GM23338 (cell line): ENCODE measurements around the gene RAB11FIP3. TPM values are rescaled to one million over a fixed set of nuclear protein-coding genes. Genes with fewer than 3 reads are reported as not detected.
"Not testable (repeated sequence)": the region's sequence is repeated elsewhere in the genome, so short reads cannot be mapped to it uniquely, and the experiment has no call there.

ENCODE experiments used
- ATAC-seq: fragments of 200-7000 bp; cut with Tn5 transposase; 3 replicates; pipeline ENCODE4 v1.9.1; 2020
- DNase-seq: peaks from one replicate; pipeline ENCODE4 v3.0.0-alpha.2; 2015; ENCODE audit warnings: low spot score
- H2AFZ ChIP-seq: fragments of 200-600 bp; sonication (generic); 2 replicates; pipeline ENCODE4 v1.8.0; 2016; ENCODE audit warnings: antibody characterized with exemption, mild to moderate bottlenecking, moderate library complexity
- H3F3A ChIP-seq: fragments of 200-600 bp; sonication (generic); replicated peaks from 2 replicates; pipeline ENCODE4 v1.8.0; 2017; ENCODE audit warnings: antibody characterized with exemption, mixed run types, low read depth
- H3K27ac ChIP-seq: fragments of 200-600 bp; sonication (generic); 2 replicates; pipeline ENCODE4 v1.6.1; 2016; ENCODE audit warnings: low read depth
- H3K27me3 ChIP-seq: fragments of 200-600 bp; sonication (generic); 2 replicates; pipeline ENCODE4 v1.8.0; 2016; ENCODE audit warnings: mild to moderate bottlenecking, mixed run types, moderate library complexity; ENCODE audit not compliant: insufficient read depth
- H3K36me3 ChIP-seq: fragments of 200-600 bp; sonication (generic); 2 replicates; pipeline ENCODE4 v1.8.0; 2016; ENCODE audit warnings: mild to moderate bottlenecking; ENCODE audit not compliant: insufficient read depth
- H3K4me1 ChIP-seq: fragments of 200-600 bp; sonication (generic); 2 replicates; pipeline ENCODE4 v1.8.0; 2016; ENCODE audit warnings: mild to moderate bottlenecking, moderate library complexity; ENCODE audit not compliant: insufficient read depth
- H3K4me2 ChIP-seq: fragments of 200-600 bp; sonication (generic); 2 replicates; pipeline ENCODE4 v1.7.1; 2017; ENCODE audit warnings: mixed run types
- H3K4me3 ChIP-seq: fragments of 200-600 bp; sonication (generic); 2 replicates; pipeline ENCODE4 v1.6.1; 2016; ENCODE audit warnings: mixed run types
- H3K79me2 ChIP-seq: fragments of 200-600 bp; sonication (generic); replicated peaks from 2 replicates; pipeline ENCODE4 v1.8.0; 2017; ENCODE audit warnings: mild to moderate bottlenecking; ENCODE audit not compliant: insufficient read depth
- H3K9me2 ChIP-seq: fragments of 200-600 bp; sonication (generic); 2 replicates; pipeline ENCODE4 v1.8.0; 2017; ENCODE audit not compliant: insufficient read depth
- H4K20me1 ChIP-seq: fragments of 200-600 bp; sonication (generic); replicated peaks from 2 replicates; pipeline ENCODE4 v1.8.0; 2017; ENCODE audit warnings: mild to moderate bottlenecking; ENCODE audit not compliant: insufficient read depth
- H3K27ac Mint-ChIP-seq: 2 replicates; pipeline ENCODE4 v1.8.0; 2020; ENCODE audit warnings: inconsistent platforms, mild to moderate bottlenecking, moderate library complexity, mixed read lengths
- H3K27me3 Mint-ChIP-seq: 3 replicates; pipeline ENCODE4 v1.8.0; 2022; ENCODE audit warnings: low read depth, mild to moderate bottlenecking, moderate library complexity, mixed read lengths, inconsistent platforms; ENCODE audit not compliant: insufficient read depth, poor library complexity
- H3K36me3 Mint-ChIP-seq: 3 replicates; pipeline ENCODE4 v1.8.0; 2021; ENCODE audit warnings: low read depth, mild to moderate bottlenecking, inconsistent platforms, moderate library complexity, mixed read lengths
- H3K4me1 Mint-ChIP-seq: 3 replicates; pipeline ENCODE4 v1.8.0; 2020; ENCODE audit warnings: mild to moderate bottlenecking, inconsistent platforms, mixed read lengths
- H3K4me3 Mint-ChIP-seq: 3 replicates; pipeline ENCODE4 v1.8.0; 2021; ENCODE audit warnings: moderate library complexity, mild to moderate bottlenecking, inconsistent platforms, mixed read lengths
- H3K9me3 Mint-ChIP-seq: 3 replicates; pipeline ENCODE4 v1.8.0; 2020; ENCODE audit warnings: moderate library complexity, mild to moderate bottlenecking, inconsistent platforms, mixed read lengths
- CREB1 ChIP-seq: fragments of 250-450 bp; sonication (Bioruptor Pico); IDR thresholded peaks from 2 replicates; pipeline ENCODE4 v1.5.0; 2020; ENCODE audit warnings: low read depth, mild to moderate bottlenecking, moderate library complexity
- NANOG ChIP-seq: IDR thresholded peaks from 2 replicates; pipeline ENCODE4 v1.6.1; 2016; ENCODE audit warnings: antibody characterized with exemption, borderline replicate concordance
- POLR2AphosphoS5 ChIP-seq: IDR thresholded peaks from 2 replicates; pipeline ENCODE4 v1.6.1; 2016; ENCODE audit warnings: antibody characterized with exemption, low read depth
- ZNF114 ChIP-seq: fragments of 250-450 bp; sonication (Bioruptor Pico); IDR thresholded peaks from 2 replicates; pipeline ENCODE4 v1.5.0; 2020; ENCODE audit warnings: mild to moderate bottlenecking, moderate library complexity
- ZNF331 ChIP-seq: fragments of 250-450 bp; sonication (Bioruptor Pico); IDR thresholded peaks from 2 replicates; pipeline ENCODE4 v1.5.0; 2020; ENCODE audit warnings: low read depth, mild to moderate bottlenecking, moderate library complexity
- polyA plus RNA-seq: library from polyadenylated mRNA; unstranded; fragments of >200 nt; fragmentation: Nextera tagmentation; extraction: Ambion mirVana; gene quantifications from 2 replicates; pipeline ENCODE4 v1.2.1, GENCODE V29; 2016
- total RNA-seq: library from RNA; depleted of rRNA; stranded (reverse); fragments of >200 nt; shearing (Covaris generic); gene quantifications from 2 replicates; pipeline ENCODE4 v1.2.3, GENCODE V29; 2014
- TF ChIP-seq, protein P1 (sequence below), 2 experiments: fragments of 200-600 bp in 1 of 2; sonication (generic) in 1 of 2; conservative IDR thresholded peaks; 2 replicates each; pipeline versions ENCODE4 v1.5.1 to v1.6.1; 2016 to 2017; ENCODE audit warnings: antibody characterized with exemption in 2 of 2, low read depth in 2 of 2, mild to moderate bottlenecking in 2 of 2, moderate library complexity in 1 of 2
- TF ChIP-seq, protein P2 (sequence below): IDR thresholded peaks from 2 replicates; pipeline ENCODE4 v1.6.1; 2016; ENCODE audit warnings: antibody characterized with exemption
- TF ChIP-seq, protein P3 (sequence below): fragments of 250-450 bp; sonication (Bioruptor Pico); IDR thresholded peaks from 2 replicates; pipeline ENCODE4 v1.5.0; 2020; ENCODE audit warnings: mild to moderate bottlenecking, moderate library complexity

Gene RAB11FIP3
- total and polyA plus RNA-seq, 2 experiments from 2014 or later = 3.2 to 29.2 TPM

DNA sequence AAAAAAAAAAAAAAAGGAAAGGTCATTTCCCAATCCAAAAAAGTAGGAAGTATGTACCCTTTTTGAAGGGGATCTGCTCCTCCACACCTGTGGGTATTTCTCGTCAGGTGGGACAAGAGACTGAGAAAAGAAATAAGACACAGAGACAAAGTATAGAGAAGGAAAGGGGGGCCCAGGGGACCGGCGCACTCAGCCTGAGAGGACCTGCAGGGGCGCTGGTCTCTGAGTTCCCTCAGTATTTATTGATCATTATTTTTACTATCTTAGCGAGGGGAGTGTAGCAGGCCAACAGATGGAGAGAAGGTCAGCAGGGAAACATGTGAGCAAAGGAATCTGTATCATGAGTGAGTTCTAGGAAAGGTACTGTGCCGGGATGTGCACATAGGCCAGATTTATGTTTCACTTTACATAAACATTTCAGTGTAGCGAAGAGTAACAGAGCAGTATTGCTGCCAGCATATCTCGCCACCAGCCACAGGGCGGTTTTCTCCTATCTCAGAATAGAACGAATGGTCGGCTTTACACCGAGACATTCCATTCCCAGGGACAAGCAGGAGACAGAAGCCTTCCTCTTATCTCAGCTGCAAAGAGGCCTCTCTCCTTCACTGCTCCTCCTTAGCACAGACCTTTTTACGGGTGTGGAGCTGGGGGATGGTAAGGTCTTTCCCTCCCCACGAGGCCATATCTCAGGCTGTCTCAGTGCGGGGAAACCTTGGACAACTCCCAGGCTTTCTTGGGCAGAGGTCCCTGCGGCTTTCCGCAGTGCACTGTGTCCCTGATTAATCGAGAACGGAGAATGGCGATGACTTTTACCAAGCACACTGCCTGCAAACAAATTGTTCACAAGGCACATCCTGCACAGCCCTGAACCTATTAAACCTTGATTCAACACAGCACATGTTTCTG, 37.4 kb upstream of the RAB11FIP3 start:
- not testable (repeated sequence) for H4K20me1 ChIP-seq, H3K27me3 ChIP-seq, H3K4me3 ChIP-seq, ATAC-seq, H3K4me3 Mint-ChIP-seq, H2AFZ ChIP-seq, DNase-seq, H3K4me2 ChIP-seq, H3K36me3 ChIP-seq, H3K9me2 ChIP-seq, H3K79me2 ChIP-seq
- H3K27ac ChIP-seq = peak overlapping the region; percentile 36; the same call in 1 of the 2 replicates
- peak overlapping the region; percentile 87; the same call in 1 of the 2 replicates for H3K27ac Mint-ChIP-seq
- peaks cover 27% of the 10 kb centered on the region for H3F3A ChIP-seq
- peaks cover 32% of the 10 kb centered on the region for H3K4me1 ChIP-seq
- peaks cover 42% of the 10 kb centered on the region for H3K4me1 Mint-ChIP-seq
- peaks cover 15% of the 10 kb centered on the region for H3K9me3 Mint-ChIP-seq
- TF ChIP-seq, protein P1, sequence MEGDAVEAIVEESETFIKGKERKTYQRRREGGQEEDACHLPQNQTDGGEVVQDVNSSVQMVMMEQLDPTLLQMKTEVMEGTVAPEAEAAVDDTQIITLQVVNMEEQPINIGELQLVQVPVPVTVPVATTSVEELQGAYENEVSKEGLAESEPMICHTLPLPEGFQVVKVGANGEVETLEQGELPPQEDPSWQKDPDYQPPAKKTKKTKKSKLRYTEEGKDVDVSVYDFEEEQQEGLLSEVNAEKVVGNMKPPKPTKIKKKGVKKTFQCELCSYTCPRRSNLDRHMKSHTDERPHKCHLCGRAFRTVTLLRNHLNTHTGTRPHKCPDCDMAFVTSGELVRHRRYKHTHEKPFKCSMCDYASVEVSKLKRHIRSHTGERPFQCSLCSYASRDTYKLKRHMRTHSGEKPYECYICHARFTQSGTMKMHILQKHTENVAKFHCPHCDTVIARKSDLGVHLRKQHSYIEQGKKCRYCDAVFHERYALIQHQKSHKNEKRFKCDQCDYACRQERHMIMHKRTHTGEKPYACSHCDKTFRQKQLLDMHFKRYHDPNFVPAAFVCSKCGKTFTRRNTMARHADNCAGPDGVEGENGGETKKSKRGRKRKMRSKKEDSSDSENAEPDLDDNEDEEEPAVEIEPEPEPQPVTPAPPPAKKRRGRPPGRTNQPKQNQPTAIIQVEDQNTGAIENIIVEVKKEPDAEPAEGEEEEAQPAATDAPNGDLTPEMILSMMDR (conservative IDR thresholded peaks at IDR 0.05; ENCODE audit: low read depth in 2 of 2) = peak in 1 of 2 experiments; percentile 23; a peak in 3 of 4 replicates
- H3K36me3 Mint-ChIP-seq = peaks cover 21% of the 10 kb centered on the region; the same call in 2 of the 3 replicates
- peaks cover 43% of the 10 kb centered on the region for H3K27me3 Mint-ChIP-seq

DNA sequence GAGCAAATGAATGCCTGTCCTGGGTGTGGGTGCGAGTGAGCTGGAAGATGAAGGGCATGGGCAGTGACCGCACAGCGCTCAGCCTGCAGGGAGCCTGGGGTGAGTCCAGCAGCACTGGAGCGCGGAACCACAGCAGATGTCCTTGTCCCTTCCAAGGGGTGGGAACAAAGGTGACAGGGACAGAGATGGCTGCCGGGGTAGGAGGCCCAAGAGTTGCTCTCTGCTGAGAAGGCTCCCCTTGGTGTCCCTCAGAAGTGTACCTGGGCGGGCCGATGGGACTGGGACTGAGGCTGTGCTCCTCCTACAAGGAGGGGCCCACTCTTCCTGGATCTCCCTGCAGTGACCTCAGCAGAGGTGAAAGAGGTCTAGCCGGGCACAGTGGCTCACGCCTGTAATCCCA, 36.1 kb upstream of the RAB11FIP3 start:
- Mint-ChIP-seq H3K27ac (no peak overlapping the region), H3K36me3 (peaks cover 20% of the 10 kb centered on the region; the same call in 2 of the 3 replicates), H3K4me3 (no peak overlapping the region), H3K9me3 (peaks cover 16% of the 10 kb centered on the region), H3K27me3 (peaks cover 30% of the 10 kb centered on the region), H3K4me1 (peaks cover 29% of the 10 kb centered on the region)
- Histone ChIP-seq H3K27ac (no peak overlapping the region), H3K27me3 (no peaks in the 10 kb centered on the region), H2AFZ (no peak overlapping the region), H3K36me3 (no peaks in the 10 kb centered on the region; the same call in 1 of the 2 replicates), H3K4me3 (no peak overlapping the region), H3K9me2 (no peaks in the 10 kb centered on the region), H4K20me1 (no peaks in the 10 kb centered on the region; the same call in 1 of the 2 replicates), H3F3A (peaks cover 15% of the 10 kb centered on the region), H3K4me2 (no peak overlapping the region), H3K4me1 (peaks cover 22% of the 10 kb centered on the region), H3K79me2 (no peaks in the 10 kb centered on the region)
- DNase-seq (no peak), ATAC-seq (peak; percentile 32)
- TF ChIP-seq POLR2AphosphoS5 (no peak), NANOG (no peak), ZNF114 (no peak), ZNF331 (CRISPR knock-in tag) (no peak), CREB1 (CRISPR knock-in tag) (no peak)
- TF ChIP-seq, protein P1 (conservative IDR thresholded peaks at IDR 0.05; ENCODE audit: low read depth in 2 of 2) = no peak
- TF ChIP-seq, protein P2, sequence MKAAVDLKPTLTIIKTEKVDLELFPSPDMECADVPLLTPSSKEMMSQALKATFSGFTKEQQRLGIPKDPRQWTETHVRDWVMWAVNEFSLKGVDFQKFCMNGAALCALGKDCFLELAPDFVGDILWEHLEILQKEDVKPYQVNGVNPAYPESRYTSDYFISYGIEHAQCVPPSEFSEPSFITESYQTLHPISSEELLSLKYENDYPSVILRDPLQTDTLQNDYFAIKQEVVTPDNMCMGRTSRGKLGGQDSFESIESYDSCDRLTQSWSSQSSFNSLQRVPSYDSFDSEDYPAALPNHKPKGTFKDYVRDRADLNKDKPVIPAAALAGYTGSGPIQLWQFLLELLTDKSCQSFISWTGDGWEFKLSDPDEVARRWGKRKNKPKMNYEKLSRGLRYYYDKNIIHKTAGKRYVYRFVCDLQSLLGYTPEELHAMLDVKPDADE = no peak
- TF ChIP-seq, protein P3, sequence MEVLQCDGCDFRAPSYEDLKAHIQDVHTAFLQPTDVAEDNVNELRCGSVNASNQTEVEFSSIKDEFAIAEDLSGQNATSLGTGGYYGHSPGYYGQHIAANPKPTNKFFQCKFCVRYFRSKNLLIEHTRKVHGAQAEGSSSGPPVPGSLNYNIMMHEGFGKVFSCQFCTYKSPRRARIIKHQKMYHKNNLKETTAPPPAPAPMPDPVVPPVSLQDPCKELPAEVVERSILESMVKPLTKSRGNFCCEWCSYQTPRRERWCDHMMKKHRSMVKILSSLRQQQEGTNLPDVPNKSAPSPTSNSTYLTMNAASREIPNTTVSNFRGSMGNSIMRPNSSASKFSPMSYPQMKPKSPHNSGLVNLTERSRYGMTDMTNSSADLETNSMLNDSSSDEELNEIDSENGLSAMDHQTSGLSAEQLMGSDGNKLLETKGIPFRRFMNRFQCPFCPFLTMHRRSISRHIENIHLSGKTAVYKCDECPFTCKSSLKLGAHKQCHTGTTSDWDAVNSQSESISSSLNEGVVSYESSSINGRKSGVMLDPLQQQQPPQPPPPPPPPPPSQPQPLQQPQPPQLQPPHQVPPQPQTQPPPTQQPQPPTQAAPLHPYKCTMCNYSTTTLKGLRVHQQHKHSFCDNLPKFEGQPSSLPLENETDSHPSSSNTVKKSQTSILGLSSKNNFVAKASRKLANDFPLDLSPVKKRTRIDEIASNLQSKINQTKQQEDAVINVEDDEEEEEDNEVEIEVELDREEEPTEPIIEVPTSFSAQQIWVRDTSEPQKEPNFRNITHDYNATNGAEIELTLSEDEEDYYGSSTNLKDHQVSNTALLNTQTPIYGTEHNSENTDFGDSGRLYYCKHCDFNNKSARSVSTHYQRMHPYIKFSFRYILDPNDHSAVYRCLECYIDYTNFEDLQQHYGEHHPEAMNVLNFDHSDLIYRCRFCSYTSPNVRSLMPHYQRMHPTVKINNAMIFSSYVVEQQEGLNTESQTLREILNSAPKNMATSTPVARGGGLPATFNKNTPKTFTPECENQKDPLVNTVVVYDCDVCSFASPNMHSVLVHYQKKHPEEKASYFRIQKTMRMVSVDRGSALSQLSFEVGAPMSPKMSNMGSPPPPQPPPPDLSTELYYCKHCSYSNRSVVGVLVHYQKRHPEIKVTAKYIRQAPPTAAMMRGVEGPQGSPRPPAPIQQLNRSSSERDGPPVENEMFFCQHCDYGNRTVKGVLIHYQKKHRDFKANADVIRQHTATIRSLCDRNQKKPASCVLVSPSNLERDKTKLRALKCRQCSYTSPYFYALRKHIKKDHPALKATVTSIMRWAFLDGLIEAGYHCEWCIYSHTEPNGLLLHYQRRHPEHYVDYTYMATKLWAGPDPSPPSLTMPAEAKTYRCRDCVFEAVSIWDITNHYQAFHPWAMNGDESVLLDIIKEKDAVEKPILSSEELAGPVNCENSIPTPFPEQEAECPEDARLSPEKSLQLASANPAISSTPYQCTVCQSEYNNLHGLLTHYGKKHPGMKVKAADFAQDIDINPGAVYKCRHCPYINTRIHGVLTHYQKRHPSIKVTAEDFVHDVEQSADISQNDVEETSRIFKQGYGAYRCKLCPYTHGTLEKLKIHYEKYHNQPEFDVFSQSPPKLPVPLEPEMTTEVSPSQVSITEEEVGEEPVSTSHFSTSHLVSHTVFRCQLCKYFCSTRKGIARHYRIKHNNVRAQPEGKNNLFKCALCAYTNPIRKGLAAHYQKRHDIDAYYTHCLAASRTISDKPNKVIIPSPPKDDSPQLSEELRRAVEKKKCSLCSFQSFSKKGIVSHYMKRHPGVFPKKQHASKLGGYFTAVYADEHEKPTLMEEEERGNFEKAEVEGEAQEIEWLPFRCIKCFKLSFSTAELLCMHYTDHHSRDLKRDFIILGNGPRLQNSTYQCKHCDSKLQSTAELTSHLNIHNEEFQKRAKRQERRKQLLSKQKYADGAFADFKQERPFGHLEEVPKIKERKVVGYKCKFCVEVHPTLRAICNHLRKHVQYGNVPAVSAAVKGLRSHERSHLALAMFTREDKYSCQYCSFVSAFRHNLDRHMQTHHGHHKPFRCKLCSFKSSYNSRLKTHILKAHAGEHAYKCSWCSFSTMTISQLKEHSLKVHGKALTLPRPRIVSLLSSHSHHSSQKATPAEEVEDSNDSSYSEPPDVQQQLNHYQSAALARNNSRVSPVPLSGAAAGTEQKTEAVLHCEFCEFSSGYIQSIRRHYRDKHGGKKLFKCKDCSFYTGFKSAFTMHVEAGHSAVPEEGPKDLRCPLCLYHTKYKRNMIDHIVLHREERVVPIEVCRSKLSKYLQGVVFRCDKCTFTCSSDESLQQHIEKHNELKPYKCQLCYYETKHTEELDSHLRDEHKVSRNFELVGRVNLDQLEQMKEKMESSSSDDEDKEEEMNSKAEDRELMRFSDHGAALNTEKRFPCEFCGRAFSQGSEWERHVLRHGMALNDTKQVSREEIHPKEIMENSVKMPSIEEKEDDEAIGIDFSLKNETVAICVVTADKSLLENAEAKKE = no peak
